A549 (cell line): ENCODE measurements around the gene SZT2. TPM values are rescaled to one million over a fixed set of nuclear protein-coding genes. Genes with fewer than 3 reads are reported as not detected.

Source experiments
- ATAC-seq, 2 experiments: fragments of 200-7000 bp in 1 of 2; fragments of >200 bp in 1 of 2; cut with Nextera tagmentation in 1 of 2; cut with Tn5 transposase in 1 of 2; 3 replicates each; pipeline versions ENCODE4 v1.8.0 to v1.9.1; 2018 to 2020; ENCODE audit warnings: mild to moderate bottlenecking in 1 of 2, moderate library complexity in 1 of 2
- CTCF ChIA-PET: fragments of 300-600 bp; sonication (Branson Sonifier 250); formaldehyde crosslinking; extraction: SDS; loops from one replicate; lab custom pipeline; 2021; ENCODE audit warnings: antibody characterized with exemption, inconsistent platforms; lab: Yijun Ruan, JAX
- POLR2A ChIA-PET: fragments of 350-600 bp; formaldehyde crosslinking; extraction: SDS; loops from one replicate; lab custom pipeline; 2021; ENCODE audit warnings: antibody characterized with exemption, inconsistent platforms; lab: Yijun Ruan, JAX
- DNase-seq, 2 experiments: peaks; one replicate each; pipeline versions ENCODE4 v3.0.0 to v3.0.0-alpha.2; 2011 to 2016; ENCODE audit warnings: low read depth in 1 of 2, low spot score in 1 of 2
- FAIRE-seq: peaks from 2 replicates; lab custom pipeline; 2011; peaks lifted over from hg19 to GRCh38; lab: Jason Lieb, UNC
- H3K27ac ChIP-seq, 2 experiments: fragments of >200 bp; sonication (Bioruptor Twin); formaldehyde crosslinking; 3 replicates each; pipeline ENCODE4 v1.5.1; 2016 to 2017
- H3K4me1 ChIP-seq: fragments of >200 bp; sonication (Bioruptor Twin); formaldehyde crosslinking; 3 replicates; pipeline ENCODE4 v1.6.1; 2016
- H3K4me2 ChIP-seq: fragments of >200 bp; sonication (Bioruptor Twin); formaldehyde crosslinking; 3 replicates; pipeline ENCODE4 v1.6.1; 2016
- H3K4me3 ChIP-seq: fragments of >200 bp; sonication (Bioruptor Twin); formaldehyde crosslinking; 3 replicates; pipeline ENCODE4 v1.5.1; 2016
- H3K9me3 ChIP-seq: fragments of >200 bp; sonication (Bioruptor Twin); formaldehyde crosslinking; 3 replicates; pipeline ENCODE4 v1.6.1; 2016
- CBX2 ChIP-seq: fragments of 200-600 bp; sonication (generic); IDR thresholded peaks from 2 replicates; pipeline ENCODE4 v1.6.1; 2016; ENCODE audit warnings: low read depth, mild to moderate bottlenecking, borderline replicate concordance
- CEBPB ChIP-seq, 2 experiments: fragments of >200 bp in 1 of 2; sonication (Bioruptor Twin) in 1 of 2; formaldehyde crosslinking in 1 of 2; IDR thresholded peaks; 2 replicates each; pipeline ENCODE4 v1.6.1; 2012 to 2016
- CHD2 ChIP-seq: fragments of 150-350 bp; IDR thresholded peaks from 2 replicates; pipeline ENCODE4 v1.6.1; 2014; ENCODE audit warnings: low read length; ENCODE audit not compliant: partially characterized antibody
- CHD4 ChIP-seq: fragments of 200-600 bp; sonication (generic); IDR thresholded peaks from 2 replicates; pipeline ENCODE4 v1.6.1; 2016; ENCODE audit warnings: antibody characterized with exemption, mild to moderate bottlenecking, borderline replicate concordance
- EP300 ChIP-seq, 2 experiments: fragments of >200 bp; sonication (Bioruptor Twin); formaldehyde crosslinking; IDR thresholded peaks; 2 replicates in 1 of 2; 3 replicates in 1 of 2; pipeline ENCODE4 v1.6.1; 2016 to 2017
- FOSL2 ChIP-seq, 2 experiments: fragments of 450-650 bp in 1 of 2; fragments of >200 bp in 1 of 2; sonication (Bioruptor Twin) in 1 of 2; formaldehyde crosslinking; IDR thresholded peaks; 2 replicates each; pipeline versions ENCODE4 v1.5.0 to v1.6.1; 2016 to 2020; ENCODE audit warnings: mild to moderate bottlenecking in 1 of 2, moderate library complexity in 1 of 2
- FOXS1 ChIP-seq: fragments of 250-450 bp; sonication (Bioruptor Pico); IDR thresholded peaks from 2 replicates; pipeline ENCODE4 v1.5.0; 2020; ENCODE audit warnings: mild to moderate bottlenecking, moderate library complexity
- GATA3 ChIP-seq: IDR thresholded peaks from 2 replicates; pipeline ENCODE4 v1.6.1; 2012; ENCODE audit warnings: borderline replicate concordance
- HEYL ChIP-seq: fragments of 250-450 bp; sonication (Bioruptor Pico); IDR thresholded peaks from 2 replicates; pipeline ENCODE4 v1.8.0; 2021; ENCODE audit warnings: mild to moderate bottlenecking, moderate library complexity
- HOXB5 ChIP-seq: fragments of 250-450 bp; sonication (Bioruptor Pico); IDR thresholded peaks from 2 replicates; pipeline ENCODE4 v1.5.0; 2020; ENCODE audit warnings: mild to moderate bottlenecking, moderate library complexity
- JUNB ChIP-seq: fragments of >200 bp; sonication (Bioruptor Twin); formaldehyde crosslinking; IDR thresholded peaks from 2 replicates; pipeline ENCODE4 v1.6.1; 2016
- KDM5A ChIP-seq: fragments of 200-600 bp; sonication (generic); IDR thresholded peaks from 2 replicates; pipeline ENCODE4 v1.6.1; 2016; ENCODE audit warnings: antibody characterized with exemption, mild to moderate bottlenecking
- MYC ChIP-seq: IDR thresholded peaks from 2 replicates; pipeline ENCODE4 v1.6.1; 2012; ENCODE audit warnings: mild to moderate bottlenecking, inconsistent platforms, low read length, improper control_type of control experiment, borderline replicate concordance
- NPAS2 ChIP-seq: fragments of 250-450 bp; sonication (Bioruptor Pico); IDR thresholded peaks from 2 replicates; pipeline ENCODE4 v1.8.0; 2022; ENCODE audit warnings: mild to moderate bottlenecking, moderate library complexity, borderline replicate concordance
- NR3C1 ChIP-seq: fragments of >200 bp; sonication (Bioruptor Twin); formaldehyde crosslinking; IDR thresholded peaks from 3 replicates; pipeline ENCODE4 v1.6.1; 2017
- POLR2A ChIP-seq: IDR thresholded peaks from 2 replicates; pipeline ENCODE4 v1.6.1; 2012; ENCODE audit warnings: mild to moderate bottlenecking, low read length
- RAD21 ChIP-seq, 2 experiments: fragments of >200 bp in 1 of 2; sonication (Bioruptor Twin) in 1 of 2; formaldehyde crosslinking in 1 of 2; IDR thresholded peaks in 1 of 2; conservative IDR thresholded peaks in 1 of 2; 2 replicates in 1 of 2; 3 replicates in 1 of 2; pipeline ENCODE4 v1.6.1; 2012 to 2018; ENCODE audit warnings: inconsistent platforms in 1 of 2
- SMC3 ChIP-seq: fragments of >200 bp; sonication (Bioruptor Twin); formaldehyde crosslinking; IDR thresholded peaks from 3 replicates; pipeline ENCODE4 v1.6.1; 2018; ENCODE audit warnings: inconsistent platforms
- ZC3H11A ChIP-seq: fragments of 450-650 bp; IDR thresholded peaks from 2 replicates; pipeline ENCODE4 v1.6.1; 2014; ENCODE audit warnings: antibody characterized with exemption, mild to moderate bottlenecking
- ZFP36 ChIP-seq: fragments of 450-650 bp; IDR thresholded peaks from 2 replicates; pipeline ENCODE4 v1.6.1; 2014; ENCODE audit warnings: borderline replicate concordance; ENCODE audit not compliant: partially characterized antibody
- ZNF302 ChIP-seq: fragments of 250-450 bp; sonication (Bioruptor Pico); IDR thresholded peaks from 2 replicates; pipeline ENCODE4 v1.9.0; 2021; ENCODE audit warnings: inconsistent platforms, mild to moderate bottlenecking, moderate library complexity
- ZSCAN20 ChIP-seq: fragments of 250-450 bp; sonication (Bioruptor Pico); IDR thresholded peaks from 2 replicates; pipeline ENCODE4 v1.8.0; 2022; ENCODE audit warnings: mild to moderate bottlenecking, moderate library complexity
- WGBS: methylation state at CpG from one replicate; pipeline ENCODE4 v1.1.6; 2017; ENCODE audit errors: missing lambda C conversion rate; 5-methylcytosine and 5-hydroxymethylcytosine counted together
- polyA plus RNA-seq, 4 experiments: library from polyadenylated mRNA; depleted of rRNA in 3 of 4; stranded (reverse); fragments of >200 nt; fragmentation: RNase III in 1 of 4; extraction: RNeasy Plus Mini Kit Qiagen cat#74134 plus additional on column Dnase treatment in 1 of 4; gene quantifications; 2 replicates in 3 of 4; 3 replicates in 1 of 4; pipeline ENCODE4 v1.2.3, GENCODE V29; 2011 to 2017
- TF ChIP-seq, protein P1 (sequence below): fragments of >200 bp; sonication (Bioruptor Twin); formaldehyde crosslinking; IDR thresholded peaks from 2 replicates; pipeline ENCODE4 v1.6.1; 2016

Gene SZT2
- polyA plus RNA-seq, 2 of the 4 experiments (the other 2 are of a cell fraction) = 6.1 to 6.5 TPM

DNA sequence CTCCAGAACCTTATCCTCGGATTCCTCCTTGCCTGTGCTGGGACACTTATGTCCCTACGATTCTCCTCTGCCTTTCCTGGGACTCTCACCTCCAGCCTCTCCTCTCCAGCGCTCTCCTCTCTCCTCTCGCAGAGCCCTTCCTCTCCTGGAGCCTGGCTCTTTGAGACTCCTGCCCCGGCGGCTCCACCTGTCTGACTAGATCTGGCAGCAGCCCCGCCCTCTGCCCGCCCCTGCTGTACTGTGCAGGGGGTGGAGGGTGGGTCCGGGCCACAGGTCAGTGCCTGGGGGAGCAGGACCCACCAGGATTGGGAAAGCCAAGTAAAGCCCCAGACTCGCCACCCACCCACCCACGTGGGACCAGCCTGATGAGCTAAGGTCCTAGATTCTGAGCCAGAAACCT is 23.5 kb upstream of the SZT2 start:
- FAIRE-seq (no peak), ATAC-seq (no peak), DNase-seq (no peak)
- ChIA-PET CTCF (no interaction called here), POLR2A (no interaction called here)
- Histone ChIP-seq H3K4me1 (peaks cover 50% of the 10 kb centered on the region), H3K9me3 (no peaks in the 10 kb centered on the region), H3K4me3 (peak overlapping the region; percentile 90), H3K4me2 (peak overlapping the region; percentile 99), H3K27ac (peak overlapping the region; percentile 94 to 99)
- WGBS = 63% methylated on average over 6 of the region's 11 CpGs
- TF ChIP-seq SMC3 (no peak), ZC3H11A (no peak), ZFP36 (no peak), ZNF302 (CRISPR knock-in tag) (no peak), NPAS2 (no peak), KDM5A (no peak), JUNB (no peak), CHD4 (no peak), CBX2 (no peak), NR3C1 (no peak), MYC (no peak), ZSCAN20 (CRISPR knock-in tag) (no peak)
- TF ChIP-seq, all 56 proteins: peak for 0

DNA sequence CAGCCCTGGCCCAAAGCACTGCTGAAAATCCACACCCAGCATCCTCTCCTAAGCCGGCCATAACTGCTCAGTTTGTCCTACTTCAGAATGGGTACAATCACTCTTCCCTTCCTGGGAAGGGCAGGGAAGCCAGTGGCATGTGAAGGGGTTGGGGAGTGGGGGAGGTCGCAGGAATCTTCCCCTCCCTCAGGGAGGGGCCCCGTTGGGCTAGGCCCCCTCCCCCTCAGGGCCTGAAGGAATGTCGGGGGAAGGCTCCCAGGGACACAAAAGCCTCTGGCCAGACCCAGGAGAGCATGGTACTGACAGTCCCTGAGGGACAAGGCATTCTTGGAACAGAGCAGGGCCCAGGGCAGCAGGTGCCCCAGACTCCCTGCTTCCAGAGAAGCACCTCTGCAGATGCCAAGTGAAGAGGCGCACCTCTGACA is 23.1 kb upstream of the SZT2 start:
- Histone ChIP-seq H3K4me3 (peak overlapping the region; percentile 90), H3K4me2 (peak overlapping the region; percentile 99), H3K9me3 (no peaks in the 10 kb centered on the region), H3K27ac (peak overlapping the region; percentile 94 to 99), H3K4me1 (peaks cover 47% of the 10 kb centered on the region)
- CTCF ChIA-PET = interaction anchor here (2.4 kb wide), 1 partner anchor 11 kb away, joined by 10 read pairs; no protein-coding TSS in a partner anchor
- POLR2A ChIA-PET = interaction anchor here (2.4 kb wide), 1 partner anchor 8 kb away, joined by 37 read pairs; the partner anchor contains the start of gene CDC20
- ATAC-seq (peak; percentile 1 to 8; a peak in 3 of 6 replicates), FAIRE-seq (no peak), DNase-seq (no peak)
- TF ChIP-seq CHD2 = no peak
- WGBS = 0% methylated on average over 3 of the region's 5 CpGs

DNA sequence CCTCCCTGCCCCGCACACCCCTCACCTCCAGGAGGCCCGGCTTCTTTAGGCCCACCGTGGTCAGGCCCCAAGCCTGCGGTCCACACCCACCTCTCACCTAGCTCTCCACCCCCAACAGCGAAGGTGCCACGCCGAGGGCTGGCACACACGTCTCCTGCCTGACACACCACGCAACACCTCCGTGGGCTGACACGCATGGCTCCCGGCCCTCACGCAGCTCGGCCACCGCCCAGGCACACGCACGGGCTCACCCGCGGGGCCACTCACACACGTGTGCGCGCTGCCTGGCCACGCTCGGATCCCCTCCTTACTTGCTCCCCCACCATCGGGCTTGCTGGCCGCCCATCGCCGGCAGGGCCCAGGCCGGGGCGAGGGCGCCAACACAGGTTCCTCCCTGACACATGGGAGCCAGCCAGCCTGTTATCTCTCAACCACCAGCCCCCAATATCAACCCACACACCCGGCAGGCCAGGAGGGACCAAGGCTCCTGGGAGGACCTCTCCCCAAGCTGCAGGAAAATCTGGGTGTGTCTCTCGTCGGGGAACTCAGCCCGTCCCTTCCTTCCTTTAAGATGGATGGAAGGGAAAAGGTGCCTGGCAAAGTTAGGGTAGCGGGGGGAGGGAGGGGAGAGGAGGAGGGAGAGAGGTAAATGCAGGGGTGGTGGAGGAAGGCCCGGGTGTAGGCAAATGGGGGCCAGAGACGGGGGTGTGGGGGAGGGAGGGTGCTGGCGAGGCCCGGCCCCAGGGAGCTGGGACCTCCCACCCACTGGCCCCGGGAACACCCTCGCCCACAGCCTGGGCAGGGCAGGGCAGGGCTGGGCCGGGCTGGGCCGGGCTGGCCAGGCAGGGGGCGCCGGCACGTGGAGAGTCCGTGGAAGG is 22.4 kb upstream of the SZT2 start:
- Histone ChIP-seq H3K4me2 (peak overlapping the region; percentile 99), H3K9me3 (no peaks in the 10 kb centered on the region), H3K4me1 (peaks cover 46% of the 10 kb centered on the region), H3K4me3 (peak overlapping the region; percentile 90), H3K27ac (peak overlapping the region; percentile 94 to 99)
- WGBS = 0% methylated on average over 22 of the region's 48 CpGs
- FAIRE-seq = no peak
- no peak for TF ChIP-seq HEYL (CRISPR knock-in tag)
- no peak for TF ChIP-seq EP300 (IDR thresholded peaks at IDR 0.05)
- TF ChIP-seq, protein P1, sequence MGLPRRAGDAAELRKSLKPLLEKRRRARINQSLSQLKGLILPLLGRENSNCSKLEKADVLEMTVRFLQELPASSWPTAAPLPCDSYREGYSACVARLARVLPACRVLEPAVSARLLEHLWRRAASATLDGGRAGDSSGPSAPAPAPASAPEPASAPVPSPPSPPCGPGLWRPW = no peak
- TF ChIP-seq CBX2 = no peak
- no peak for TF ChIP-seq RAD21 (conservative IDR thresholded peaks at IDR 0.05 in 1 of 2, IDR thresholded peaks at IDR 0.05 in 1 of 2)
- TF ChIP-seq FOSL2 (IDR thresholded peaks at IDR 0.05) = no peak
- no peak for TF ChIP-seq FOSL2 (CRISPR knock-in tag; IDR thresholded peaks at IDR 0.05)
- TF ChIP-seq CEBPB (IDR thresholded peaks at IDR 0.05) = no peak
- TF ChIP-seq ZNF302 (CRISPR knock-in tag) = no peak
- no peak for TF ChIP-seq HOXB5 (CRISPR knock-in tag)
- no peak; the same call in 1 of the 2 replicates for TF ChIP-seq POLR2A
- no peak for TF ChIP-seq GATA3
- no peak for TF ChIP-seq FOXS1
- TF ChIP-seq MYC = no peak
- TF ChIP-seq ZC3H11A = no peak
- DNase-seq = peak in 1 of 2 experiments; percentile 46
- ChIA-PET POLR2A (interaction anchor here (0.6 to 2.4 kb wide), 12 partner anchors 9 to 283 kb away, joined by 3 to 37 read pairs (median 4); partner anchors contain the start of genes CDC20, HYI, KDM4A and MED8), CTCF (interaction anchor here (1.4 to 2.4 kb wide), 3 partner anchors 11 to 28 kb away, joined by 4 to 10 read pairs (median 4); no protein-coding TSS in a partner anchor)
- ATAC-seq = peak; percentile 76 to 84
